Measurements from ENCODE around the gene FOSL2. TPM values are rescaled to one million over a fixed set of nuclear protein-coding genes. Genes with fewer than 3 reads are reported as not detected.

Gene FOSL2
- total RNA-seq, 1 donor from 2014 or later = 74.9 TPM

- intact Hi-C loops (cut with DNase I) = no loop called here
- Histone ChIP-seq H3K4me3 (no peak overlapping the region), H3K9me3 (no peaks in the 10 kb centered on the region), H3K4me1 (peaks cover 99% of the 10 kb centered on the region), H3K36me3 (peaks cover 90% of the 10 kb centered on the region), H3K27me3 (ENCODE audit: low read depth) (no peaks in the 10 kb centered on the region), H3K27ac (no peak overlapping the region)
- DNase-seq = no peak
- ATAC-seq = no peak
- TF ChIP-seq, protein P1, sequence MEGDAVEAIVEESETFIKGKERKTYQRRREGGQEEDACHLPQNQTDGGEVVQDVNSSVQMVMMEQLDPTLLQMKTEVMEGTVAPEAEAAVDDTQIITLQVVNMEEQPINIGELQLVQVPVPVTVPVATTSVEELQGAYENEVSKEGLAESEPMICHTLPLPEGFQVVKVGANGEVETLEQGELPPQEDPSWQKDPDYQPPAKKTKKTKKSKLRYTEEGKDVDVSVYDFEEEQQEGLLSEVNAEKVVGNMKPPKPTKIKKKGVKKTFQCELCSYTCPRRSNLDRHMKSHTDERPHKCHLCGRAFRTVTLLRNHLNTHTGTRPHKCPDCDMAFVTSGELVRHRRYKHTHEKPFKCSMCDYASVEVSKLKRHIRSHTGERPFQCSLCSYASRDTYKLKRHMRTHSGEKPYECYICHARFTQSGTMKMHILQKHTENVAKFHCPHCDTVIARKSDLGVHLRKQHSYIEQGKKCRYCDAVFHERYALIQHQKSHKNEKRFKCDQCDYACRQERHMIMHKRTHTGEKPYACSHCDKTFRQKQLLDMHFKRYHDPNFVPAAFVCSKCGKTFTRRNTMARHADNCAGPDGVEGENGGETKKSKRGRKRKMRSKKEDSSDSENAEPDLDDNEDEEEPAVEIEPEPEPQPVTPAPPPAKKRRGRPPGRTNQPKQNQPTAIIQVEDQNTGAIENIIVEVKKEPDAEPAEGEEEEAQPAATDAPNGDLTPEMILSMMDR (IDR thresholded peaks at IDR 0.05) = no peak
These were observed 11.4 kb downstream of the FOSL2 start for GRCh38 chr2:28404086-28404485.

- intact Hi-C loops (cut with DNase I) = no loop called here
- Histone ChIP-seq H3K4me3 (no peak overlapping the region), H3K27me3 (ENCODE audit: low read depth) (no peaks in the 10 kb centered on the region), H3K4me1 (peaks cover 97% of the 10 kb centered on the region), H3K36me3 (peaks cover 96% of the 10 kb centered on the region), H3K27ac (no peak overlapping the region), H3K9me3 (no peaks in the 10 kb centered on the region)
- DNase-seq (no peak), ATAC-seq (no peak)
- TF ChIP-seq, protein P1 (IDR thresholded peaks at IDR 0.05) = no peak
These were observed 12.9 kb downstream of the FOSL2 start for GRCh38 chr2:28405537-28405936.

- Histone ChIP-seq H3K4me1 (peaks cover 96% of the 10 kb centered on the region), H3K27ac (peak overlapping the region; percentile 62)
- peak; percentile 86 for DNase-seq
These were observed 13.8 kb downstream of the FOSL2 start for GRCh38 chr2:28406276-28407096.

DNA sequence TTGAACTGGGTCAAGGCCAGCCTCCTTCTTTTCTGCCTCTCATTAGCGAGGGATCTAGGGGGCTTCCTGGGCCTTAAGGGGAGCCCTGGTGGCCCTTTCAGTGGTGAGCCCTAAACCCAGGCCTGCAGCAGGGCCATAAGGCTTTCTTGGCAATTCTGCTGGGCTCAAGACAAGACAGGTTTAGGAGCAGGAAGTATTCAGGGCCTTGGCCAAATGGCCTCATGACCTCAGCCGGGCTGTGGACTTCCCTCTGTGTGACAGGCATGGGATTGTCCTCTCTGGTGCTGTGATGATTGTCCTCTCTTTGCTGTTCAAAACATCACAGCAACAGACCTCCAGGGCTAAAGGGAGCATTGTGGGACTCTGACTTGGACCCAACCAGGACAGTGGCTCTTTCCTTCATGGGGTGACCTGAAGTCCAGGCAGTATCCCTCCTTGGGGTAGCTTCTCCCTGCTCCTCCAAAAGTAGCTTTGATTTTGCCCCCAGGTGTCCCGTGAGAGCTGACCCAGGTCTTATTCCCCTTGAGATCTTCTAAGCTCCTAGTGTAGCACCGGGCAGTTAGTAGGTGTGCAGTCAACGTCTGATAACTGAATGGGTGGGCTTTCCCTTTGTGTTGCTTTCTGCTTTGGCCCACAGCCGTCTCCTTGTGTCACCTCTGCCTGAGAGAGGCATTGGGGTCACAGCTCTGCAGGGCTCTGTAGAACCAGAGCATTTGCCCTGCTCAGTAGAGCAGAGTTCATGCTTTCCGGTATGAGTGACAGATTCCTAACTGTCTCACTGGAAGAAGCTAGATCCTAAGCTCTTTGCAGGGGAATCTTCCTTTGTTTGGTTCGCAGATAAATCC, 14.7 kb downstream of the FOSL2 start:
- Histone ChIP-seq H3K4me3 (no peak overlapping the region), H3K9me3 (no peaks in the 10 kb centered on the region), H3K4me1 (peaks cover 88% of the 10 kb centered on the region), H3K27me3 (ENCODE audit: low read depth) (no peaks in the 10 kb centered on the region), H3K36me3 (peaks cover 100% of the 10 kb centered on the region), H3K27ac (peak overlapping the region; percentile 62)
- intact Hi-C loops (cut with DNase I) = no loop called here
- DNase-seq (peak; percentile 65), ATAC-seq (peak; percentile 4 to 22)
- TF ChIP-seq, protein P1 (IDR thresholded peaks at IDR 0.05) = no peak

More at GRCh38 chr2:28406276-28407096, 13.8 kb downstream of the FOSL2 start:
- TF ChIP-seq, protein P1 (IDR thresholded peaks at IDR 0.05) = no peak
- Histone ChIP-seq H3K4me3 (peak overlapping the region; percentile 4), H3K27me3 (ENCODE audit: low read depth) (no peaks in the 10 kb centered on the region), H3K36me3 (peaks cover 100% of the 10 kb centered on the region), H3K9me3 (no peaks in the 10 kb centered on the region)
- intact Hi-C loops (cut with DNase I) = no loop called here
- peak; percentile 73 to 85 for ATAC-seq

DNA sequence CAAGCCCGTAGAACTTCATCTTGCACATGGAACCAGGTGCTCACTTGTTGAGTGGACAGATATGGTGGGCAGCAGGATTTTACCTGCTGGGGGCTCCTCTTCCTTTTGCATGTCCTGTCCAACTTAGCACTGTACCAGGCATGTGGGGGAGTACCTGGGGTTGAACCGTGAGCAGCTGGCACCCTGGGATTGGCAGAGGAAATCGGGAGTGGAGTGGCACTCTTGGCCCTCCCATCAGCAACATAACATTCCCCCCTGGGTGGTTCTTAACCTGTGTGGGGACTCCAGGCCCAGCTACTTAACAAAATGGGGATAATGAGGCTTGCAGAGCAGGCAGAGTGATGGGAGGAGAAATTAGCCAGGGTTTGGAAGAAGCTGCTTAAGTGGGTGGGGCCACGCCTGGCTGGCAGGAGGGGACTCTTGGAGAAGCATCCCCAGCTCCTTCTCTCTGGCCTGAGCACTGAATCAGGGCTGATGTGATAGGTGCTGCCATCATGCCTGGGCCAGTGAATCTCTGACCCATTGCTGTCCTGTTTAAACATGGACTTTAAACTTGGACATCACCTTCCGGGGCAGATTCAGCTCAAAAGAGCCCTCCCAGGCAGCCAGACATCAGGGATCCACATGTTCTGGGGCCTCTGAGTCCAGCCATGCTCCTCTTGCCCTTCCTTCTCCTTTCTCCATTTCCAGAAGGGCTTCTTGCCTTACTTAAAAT, 15.5 kb downstream of the FOSL2 start:
- TF ChIP-seq, protein P1 (IDR thresholded peaks at IDR 0.05) = no peak
- Histone ChIP-seq H3K27me3 (ENCODE audit: low read depth) (no peaks in the 10 kb centered on the region), H3K9me3 (no peaks in the 10 kb centered on the region), H3K4me1 (peaks cover 87% of the 10 kb centered on the region), H3K27ac (peak overlapping the region; percentile 25), H3K4me3 (no peak overlapping the region), H3K36me3 (peaks cover 100% of the 10 kb centered on the region)
- intact Hi-C loops (cut with DNase I) = no loop called here
- ATAC-seq = no peak
- no peak for DNase-seq

Data from lower lobe of right lung (tissue), 2 donors.